CD14-positive monocyte (primary cell): ENCODE results near the gene SLC25A26. TPM values are rescaled to one million over a fixed set of nuclear protein-coding genes. Genes with fewer than 3 reads are reported as not detected.

Source experiments
- DNase-seq, 3 donors: peaks; one replicate each; pipeline ENCODE4 v3.0.0-alpha.2; 2011 to 2022
- H2AFZ ChIP-seq: 2 replicates; pipeline ENCODE4 v1.6.0; 2012; ENCODE audit warnings: mild to moderate bottlenecking, low read depth, low read length, inconsistent platforms; ENCODE audit not compliant: insufficient read depth, poor library complexity, severe bottlenecking
- H3K27ac ChIP-seq, 2 donors: 1 replicate in 1 of 2; 2 replicates in 1 of 2; pipeline ENCODE4 v1.5.1; 2012 to 2013; ENCODE audit warnings: low read length in 2 of 2, control low read depth in 1 of 2, inconsistent platforms in 1 of 2, low read depth in 1 of 2, mild to moderate bottlenecking in 1 of 2
- H3K27me3 ChIP-seq, 2 donors: one replicate each; pipeline versions ENCODE4 v1.6.0 to v1.6.1; 2011 to 2013; ENCODE audit warnings: low read length in 2 of 2; ENCODE audit not compliant: control insufficient read depth in 2 of 2, insufficient read depth in 2 of 2
- H3K36me3 ChIP-seq, 2 donors: replicated peaks in 1 of 2; 1 replicate in 1 of 2; 2 replicates in 1 of 2; pipeline versions ENCODE4 v1.5.1 to v1.6.1; 2012 to 2013; ENCODE audit warnings: low read length in 2 of 2, control low read depth in 1 of 2, inconsistent platforms in 1 of 2, mild to moderate bottlenecking in 1 of 2; ENCODE audit not compliant: insufficient read depth in 2 of 2, control insufficient read depth in 1 of 2
- H3K4me1 ChIP-seq, 2 donors: 1 replicate in 1 of 2; 2 replicates in 1 of 2; pipeline versions ENCODE4 v1.5.1 to v1.6.1; 2012 to 2013; ENCODE audit warnings: low read length in 2 of 2, control low read depth in 1 of 2, inconsistent platforms in 1 of 2, mild to moderate bottlenecking in 1 of 2, moderate library complexity in 1 of 2; ENCODE audit not compliant: insufficient read depth in 2 of 2, control insufficient read depth in 1 of 2
- H3K4me2 ChIP-seq: replicated peaks from 2 replicates; pipeline ENCODE3; 2012; ENCODE audit warnings: low read length, moderate library complexity, mild to moderate bottlenecking; ENCODE audit not compliant: poor library complexity, severe bottlenecking; ENCODE audit errors: extremely low read depth
- H3K4me3 ChIP-seq, 3 experiments: fragments of 200-600 bp in 1 of 3; sonication (generic) in 1 of 3; replicated peaks in 1 of 3; 1 replicate in 2 of 3; 2 replicates in 1 of 3; pipeline ENCODE4 v1.5.1; 2011 to 2013; ENCODE audit warnings: low read length in 3 of 3, mild to moderate bottlenecking in 3 of 3, control low read depth in 2 of 3, low read depth in 2 of 3, inconsistent platforms in 1 of 3, moderate library complexity in 1 of 3
- H3K79me2 ChIP-seq: 2 replicates; pipeline ENCODE4 v1.6.0; 2012; ENCODE audit warnings: mild to moderate bottlenecking, control low read depth, inconsistent platforms, low read length, moderate library complexity; ENCODE audit not compliant: insufficient read depth
- H3K9ac ChIP-seq: 2 replicates; pipeline ENCODE4 v1.6.0; 2017; ENCODE audit warnings: low read length, mild to moderate bottlenecking; ENCODE audit not compliant: insufficient read depth, poor library complexity, severe bottlenecking
- H3K9me3 ChIP-seq, 2 donors: replicated peaks in 1 of 2; 1 replicate in 1 of 2; 2 replicates in 1 of 2; pipeline versions ENCODE4 v1.5.1 to v1.6.1; 2012 to 2013; ENCODE audit warnings: low read length in 2 of 2, control low read depth in 1 of 2; ENCODE audit not compliant: control insufficient read depth in 1 of 2, insufficient read depth in 1 of 2
- H4K20me1 ChIP-seq: 2 replicates; pipeline ENCODE4 v1.6.0; 2012; ENCODE audit warnings: mild to moderate bottlenecking, low read length, control low read depth, moderate library complexity; ENCODE audit not compliant: insufficient read depth
- H3K27ac Mint-ChIP-seq, 7 donors: one replicate each; pipeline ENCODE4 v1.8.0; 2020; ENCODE audit warnings: mild to moderate bottlenecking in 7 of 7, mixed read lengths in 7 of 7, moderate library complexity in 6 of 7, inconsistent platforms in 2 of 7
- H3K27me3 Mint-ChIP-seq, 3 donors: one replicate each; pipeline ENCODE4 v1.8.0; 2021 to 2022; ENCODE audit warnings: low read depth in 3 of 3, mild to moderate bottlenecking in 3 of 3, mixed read lengths in 3 of 3, moderate library complexity in 3 of 3, inconsistent platforms in 1 of 3
- H3K36me3 Mint-ChIP-seq, 2 donors: one replicate each; pipeline ENCODE4 v1.8.0; 2020; ENCODE audit warnings: mixed read lengths in 2 of 2, inconsistent platforms in 1 of 2, mild to moderate bottlenecking in 1 of 2
- H3K4me1 Mint-ChIP-seq: one replicate; pipeline ENCODE4 v1.8.0; 2020; ENCODE audit warnings: mild to moderate bottlenecking, mixed read lengths
- H3K4me3 Mint-ChIP-seq, 2 donors: one replicate each; pipeline ENCODE4 v1.8.0; 2020; ENCODE audit warnings: mild to moderate bottlenecking in 2 of 2, mixed read lengths in 2 of 2, moderate library complexity in 1 of 2
- H3K9me3 Mint-ChIP-seq, 7 donors: one replicate each; pipeline ENCODE4 v1.8.0; 2020 to 2022; ENCODE audit warnings: mixed read lengths in 7 of 7, mild to moderate bottlenecking in 6 of 7, moderate library complexity in 6 of 7, inconsistent platforms in 2 of 7
- WGBS: methylation state at CpG from one replicate; pipeline ENCODE4 v1.1.5; 2013; ENCODE audit warnings: missing lambda C conversion rate; ENCODE audit not compliant: insufficient coverage; 5-methylcytosine and 5-hydroxymethylcytosine counted together
- intact Hi-C, 2 donors: fragments of 100-400 bp; cut with micrococcal nuclease; formaldehyde crosslinking; loops; one replicate each; pipeline versions ENCODE4 v1.15.0 to v1.15.1; 2023
- polyA plus RNA-seq, 3 donors: library from polyadenylated mRNA; depleted of rRNA in 1 of 3; unstranded in 2 of 3; stranded (reverse) in 1 of 3; fragments of 300-500 nt in 2 of 3; fragments of >200 nt in 1 of 3; fragmentation: Illumina TruSeq in 2 of 3; gene quantifications; 1 replicate in 2 of 3; 2 replicates in 1 of 3; pipeline ENCODE4 v1.2.3, GENCODE V29; 2012 to 2021
- TF ChIP-seq, protein P1 (sequence below): fragments of 200-600 bp; IDR thresholded peaks from one replicate; pipeline ENCODE4 v1.8.0; 2022; ENCODE audit warnings: antibody characterized with exemption, mild to moderate bottlenecking

SLC25A26 gene
- polyA plus RNA-seq, 3 donors, result 11.6 to 23.0 (median 14.4) TPM

GRCh38 chr3:66269411-66269810 is 48.6 kb downstream of the SLC25A26 start:
- whole genome bisulfite sequencing, result no CpG with 5 or more reads among the region's 1 CpG
- no peaks in the 10 kb centered on the region for H3K4me1 Mint-ChIP-seq

GRCh38 chr3:66270288-66270687 is 49.5 kb downstream of the SLC25A26 start:
- Histone ChIP-seq H3K36me3 (no peaks in the 10 kb centered on the region), H3K4me2 (no peak overlapping the region), H3K9me3 (no peaks in the 10 kb centered on the region), H3K4me1 (no peaks in the 10 kb centered on the region), H3K9ac (no peak overlapping the region), H3K79me2 (no peaks in the 10 kb centered on the region), H3K4me3 (no peak overlapping the region), H3K27me3 (no peaks in the 10 kb centered on the region), H2AFZ (no peak overlapping the region), H4K20me1 (no peaks in the 10 kb centered on the region), H3K27ac (no peak overlapping the region)
- DNase-seq, result no peak
- no peaks in the 10 kb centered on the region for H3K9me3 Mint-ChIP-seq
- peaks cover 4 to 10% of the 10 kb centered on the region in 2 donors for H3K36me3 Mint-ChIP-seq
- H3K4me1 Mint-ChIP-seq, result no peaks in the 10 kb centered on the region
- intact Hi-C loops, result no loop called here
- no peak overlapping the region for H3K27ac Mint-ChIP-seq
- H3K27me3 Mint-ChIP-seq, result no peaks in the 10 kb centered on the region
- TF ChIP-seq, protein P1, sequence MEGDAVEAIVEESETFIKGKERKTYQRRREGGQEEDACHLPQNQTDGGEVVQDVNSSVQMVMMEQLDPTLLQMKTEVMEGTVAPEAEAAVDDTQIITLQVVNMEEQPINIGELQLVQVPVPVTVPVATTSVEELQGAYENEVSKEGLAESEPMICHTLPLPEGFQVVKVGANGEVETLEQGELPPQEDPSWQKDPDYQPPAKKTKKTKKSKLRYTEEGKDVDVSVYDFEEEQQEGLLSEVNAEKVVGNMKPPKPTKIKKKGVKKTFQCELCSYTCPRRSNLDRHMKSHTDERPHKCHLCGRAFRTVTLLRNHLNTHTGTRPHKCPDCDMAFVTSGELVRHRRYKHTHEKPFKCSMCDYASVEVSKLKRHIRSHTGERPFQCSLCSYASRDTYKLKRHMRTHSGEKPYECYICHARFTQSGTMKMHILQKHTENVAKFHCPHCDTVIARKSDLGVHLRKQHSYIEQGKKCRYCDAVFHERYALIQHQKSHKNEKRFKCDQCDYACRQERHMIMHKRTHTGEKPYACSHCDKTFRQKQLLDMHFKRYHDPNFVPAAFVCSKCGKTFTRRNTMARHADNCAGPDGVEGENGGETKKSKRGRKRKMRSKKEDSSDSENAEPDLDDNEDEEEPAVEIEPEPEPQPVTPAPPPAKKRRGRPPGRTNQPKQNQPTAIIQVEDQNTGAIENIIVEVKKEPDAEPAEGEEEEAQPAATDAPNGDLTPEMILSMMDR, result no peak
- no peak overlapping the region for H3K4me3 Mint-ChIP-seq
- WGBS, result no CpG with 5 or more reads among the region's 1 CpG

More at GRCh38 chr3:66269411-66269810, 48.6 kb downstream of the SLC25A26 start:
- no peak overlapping the region for H3K4me2 ChIP-seq
- no peaks in the 10 kb centered on the region for H3K9me3 ChIP-seq
- H3K79me2 ChIP-seq, result no peaks in the 10 kb centered on the region
- Mint-ChIP-seq H3K4me3 (no peak overlapping the region), H3K36me3 (peaks cover 8 to 13% of the 10 kb centered on the region in 2 donors), H3K27ac (no peak overlapping the region), H3K9me3 (no peaks in the 10 kb centered on the region), H3K27me3 (no peaks in the 10 kb centered on the region)
- H2AFZ ChIP-seq, result no peak overlapping the region
- H4K20me1 ChIP-seq, result no peaks in the 10 kb centered on the region
- H3K9ac ChIP-seq, result no peak overlapping the region
- H3K27me3 ChIP-seq, result no peaks in the 10 kb centered on the region
- no peaks in the 10 kb centered on the region for H3K36me3 ChIP-seq
- no peak overlapping the region for H3K4me3 ChIP-seq
- no peak overlapping the region for H3K27ac ChIP-seq
- TF ChIP-seq, protein P1, result no peak
- DNase-seq, result no peak
- intact Hi-C loops, result no loop called here
- H3K4me1 ChIP-seq, result no peaks in the 10 kb centered on the region
